Measurements from ENCODE around the gene ITGA2B.
"Not testable (repeated sequence)": the region's sequence is repeated elsewhere in the genome, so short reads cannot be mapped to it uniquely, and the experiment has no call there.

The ITGA2B gene

GRCh38 chr17:44375196-44376017 is 14.0 kb downstream of the ITGA2B start:
- in situ Hi-C loops (cut with HindIII; ENCODE audit: low sequenced_read_pairs): no loop called here
- DNase-seq (ENCODE audit: low read depth): no peak
- no peak overlapping the region for H3K4me3 ChIP-seq (ENCODE audit: low read depth, low read length)
- no peak for TF ChIP-seq CTCF (IDR thresholded peaks at IDR 0.05; ENCODE audit: low read depth, low read length, missing control alignments)

- DNase-seq (ENCODE audit: low read depth): no peak
- in situ Hi-C loops (cut with HindIII; ENCODE audit: low sequenced_read_pairs): loop anchor here (25.0 kb wide), 1 partner anchor 263 kb away; no protein-coding TSS in a partner anchor
- TF ChIP-seq CTCF (IDR thresholded peaks at IDR 0.05; ENCODE audit: low read depth, low read length, missing control alignments): no peak
- no peak overlapping the region for H3K4me3 ChIP-seq (ENCODE audit: low read depth, low read length)
Measured at GRCh38 chr17:44374306-44375195, 14.9 kb downstream of the ITGA2B start.

- TF ChIP-seq CTCF (IDR thresholded peaks at IDR 0.05; ENCODE audit: low read depth, low read length, missing control alignments): no peak
- no peak overlapping the region for H3K4me3 ChIP-seq (ENCODE audit: low read depth, low read length)
- no peak for DNase-seq (ENCODE audit: low read depth)
- in situ Hi-C loops (cut with HindIII; ENCODE audit: low sequenced_read_pairs): loop anchor here (25.0 kb wide), 1 partner anchor 265 kb away; no protein-coding TSS in a partner anchor
Measured at GRCh38 chr17:44372036-44372435, 17.4 kb downstream of the ITGA2B start.

GRCh38 chr17:44369414-44370023 is 19.9 kb downstream of the ITGA2B start:
- DNase-seq (ENCODE audit: low read depth); H3K4me3 ChIP-seq (ENCODE audit: low read depth, low read length): not testable (repeated sequence)
- in situ Hi-C loops (cut with HindIII; ENCODE audit: low sequenced_read_pairs): loop anchor here (25.0 kb wide), 1 partner anchor 268 kb away; no protein-coding TSS in a partner anchor

GRCh38 chr17:44368391-44369243 is 20.8 kb downstream of the ITGA2B start:
- in situ Hi-C loops (cut with HindIII; ENCODE audit: low sequenced_read_pairs): loop anchor here (25.0 kb wide), 1 partner anchor 269 kb away; no protein-coding TSS in a partner anchor
- not testable (repeated sequence) for DNase-seq (ENCODE audit: low read depth); H3K4me3 ChIP-seq (ENCODE audit: low read depth, low read length)

- DNase-seq (ENCODE audit: low read depth): no peak
- in situ Hi-C loops (cut with HindIII; ENCODE audit: low sequenced_read_pairs): loop anchor here (25.0 kb wide), 1 partner anchor 270 kb away; no protein-coding TSS in a partner anchor
- no peak overlapping the region for H3K4me3 ChIP-seq (ENCODE audit: low read depth, low read length)
- TF ChIP-seq CTCF (IDR thresholded peaks at IDR 0.05; ENCODE audit: low read depth, low read length, missing control alignments): no peak
Measured at GRCh38 chr17:44367231-44367979, 22.0 kb downstream of the ITGA2B start.

- in situ Hi-C loops (cut with HindIII; ENCODE audit: low sequenced_read_pairs): loop anchor here (25.0 kb wide), 1 partner anchor 272 kb away; no protein-coding TSS in a partner anchor
- DNase-seq (ENCODE audit: low read depth); H3K4me3 ChIP-seq (ENCODE audit: low read depth, low read length): not testable (repeated sequence)
Measured at GRCh38 chr17:44365051-44365450, 24.4 kb downstream of the ITGA2B start.
